Upper lobe of left lung (tissue), 6 donors: ENCODE results near the gene COL23A1. TPM values are rescaled to one million over a fixed set of nuclear protein-coding genes. Genes with fewer than 3 reads are reported as not detected.

Experiments used
- ATAC-seq, 2 donors: fragments of 200-7000 bp; cut with Tn5 transposase; one replicate each; pipeline ENCODE4 v1.9.1; 2022; ENCODE audit warnings: mild to moderate bottlenecking in 2 of 2, moderate library complexity in 2 of 2; ENCODE audit not compliant: low FRiP score in 2 of 2
- DNase-seq, 2 donors: peaks; one replicate each; pipeline ENCODE4 v3.0.0-alpha.2; 2019 to 2020
- H3K27ac ChIP-seq, 4 donors: fragments of 200-600 bp; sonication (generic); one replicate each; pipeline ENCODE4 v1.5.1; 2016 to 2019
- H3K27me3 ChIP-seq, 4 donors: fragments of 200-600 bp; sonication (generic); one replicate each; pipeline ENCODE4 v1.5.1; 2017 to 2019
- H3K36me3 ChIP-seq, 4 donors: fragments of 200-600 bp; sonication (generic); one replicate each; pipeline ENCODE4 v1.5.1; 2016 to 2019
- H3K4me1 ChIP-seq, 4 donors: fragments of 200-600 bp; sonication (generic); one replicate each; pipeline ENCODE4 v1.5.1; 2018 to 2019
- H3K4me3 ChIP-seq, 4 donors: fragments of 200-600 bp; sonication (generic); one replicate each; pipeline ENCODE4 v1.5.1; 2017 to 2019; ENCODE audit warnings: mild to moderate bottlenecking in 2 of 4, moderate library complexity in 1 of 4
- H3K9me3 ChIP-seq, 4 donors: fragments of 200-600 bp; sonication (generic); one replicate each; pipeline ENCODE4 v1.5.1; 2018 to 2019
- EP300 ChIP-seq, 4 donors: sonication (generic); formaldehyde crosslinking; IDR thresholded peaks; one replicate each; pipeline ENCODE4 v1.5.1; 2017; ENCODE audit warnings: antibody characterized with exemption in 4 of 4, control low read depth in 2 of 4
- POLR2A ChIP-seq, 4 donors: fragments of 450-650 bp; IDR thresholded peaks; one replicate each; pipeline ENCODE4 v1.5.1; 2016 to 2017; ENCODE audit warnings: antibody characterized with exemption in 4 of 4, mild to moderate bottlenecking in 2 of 4
- POLR2AphosphoS5 ChIP-seq, 2 donors: sonication (generic); formaldehyde crosslinking; IDR thresholded peaks; one replicate each; pipeline ENCODE4 v1.5.1; 2017; ENCODE audit warnings: antibody characterized with exemption in 2 of 2
- WGBS, 2 donors: methylation state at CpG; one replicate each; pipeline ENCODE4 v1.1.5; 2017 to 2018; 5-methylcytosine and 5-hydroxymethylcytosine counted together
- total RNA-seq, 6 donors: library from RNA; depleted of rRNA in 4 of 6; stranded (reverse); fragments of >200 nt in 4 of 6; gene quantifications; one replicate each; pipeline versions ENCODE4 v1.1.0 to v1.2.1, GENCODE V29; 2016 to 2021
- TF ChIP-seq, protein P1 (sequence below), 6 experiments: fragments of 450-650 bp in 4 of 6; fragments of 200-600 bp in 2 of 6; sonication (generic) in 2 of 6; IDR thresholded peaks; one replicate each; pipeline ENCODE4 v1.5.1; 2016 to 2019; ENCODE audit warnings: antibody characterized with exemption in 6 of 6
- donor health status: DM: no; HTN: no; CAD: no; lungs with moderate emphysema.
- donor health status: DM: no; HTN: yes; CAD: no; lungs with severe emphysema.

COL23A1 gene
- total RNA-seq, 6 donors from 2014 or later = 0.61 to 3.1 (median 1.5) TPM

DNA sequence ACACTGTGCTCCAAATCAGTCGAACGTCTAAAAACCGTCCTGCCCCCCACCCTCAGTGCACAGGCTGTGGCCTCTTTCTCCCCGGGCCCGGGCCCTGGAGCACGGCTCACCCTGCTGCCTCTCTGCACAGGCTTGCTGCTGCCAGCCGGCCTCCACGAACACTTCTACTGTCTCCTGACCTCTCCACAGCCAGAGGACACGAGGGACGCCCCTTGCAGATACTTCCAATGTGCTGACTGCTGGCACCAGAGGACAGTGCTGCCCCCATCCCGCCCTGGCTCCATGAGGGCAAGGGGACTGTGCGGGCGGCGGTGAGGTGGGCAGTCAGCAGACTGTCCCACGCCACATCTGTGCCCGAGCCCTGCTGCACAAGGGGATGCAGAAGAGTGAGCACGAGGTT is 174.8 kb downstream of the COL23A1 start:
- no peak overlapping the region for H3K27ac ChIP-seq
- no peaks in the 10 kb centered on the region for H3K36me3 ChIP-seq
- DNase-seq = peak in 1 of 2 donors; percentile 53
- peaks cover 0 to under 1% (median 0%) of the 10 kb centered on the region in 4 donors for H3K9me3 ChIP-seq
- TF ChIP-seq POLR2AphosphoS5 (IDR thresholded peaks at IDR 0.05) = no peak
- H3K4me1 ChIP-seq = no peaks in the 10 kb centered on the region
- WGBS, 2 donors = 79 to 82% methylated on average over 7 to 15 of the region's 17 CpGs
- no peaks in the 10 kb centered on the region for H3K27me3 ChIP-seq
- ATAC-seq = no peak
- no peak overlapping the region for H3K4me3 ChIP-seq

DNA sequence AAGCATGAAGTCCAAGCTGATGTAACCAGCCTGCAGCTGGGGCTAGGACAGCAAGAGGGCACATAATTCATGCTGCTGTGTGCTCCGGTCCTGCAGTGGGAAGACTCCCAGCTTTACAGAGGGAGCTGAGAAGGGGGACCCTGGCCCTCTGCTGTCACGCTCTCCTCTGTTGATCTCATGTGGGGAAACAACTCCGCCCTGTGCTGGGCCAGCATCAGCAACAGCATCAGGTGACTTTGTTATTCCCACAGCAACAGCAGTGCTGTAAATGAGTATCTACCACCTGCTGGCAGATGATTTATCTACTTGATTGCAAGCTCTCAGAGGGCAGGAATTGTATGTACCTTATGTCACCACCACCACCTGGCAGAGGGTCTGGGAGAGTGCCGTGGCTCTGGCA is 176.2 kb downstream of the COL23A1 start:
- Histone ChIP-seq H3K27ac (no peak overlapping the region), H3K9me3 (peaks cover 0 to 3% (median 0%) of the 10 kb centered on the region in 4 donors), H3K27me3 (no peaks in the 10 kb centered on the region), H3K36me3 (no peaks in the 10 kb centered on the region), H3K4me3 (no peak overlapping the region), H3K4me1 (no peaks in the 10 kb centered on the region)
- TF ChIP-seq POLR2AphosphoS5 (IDR thresholded peaks at IDR 0.05) (no peak), EP300 (IDR thresholded peaks at IDR 0.05) (no peak), POLR2A (IDR thresholded peaks at IDR 0.05) (no peak)
- TF ChIP-seq, protein P1, sequence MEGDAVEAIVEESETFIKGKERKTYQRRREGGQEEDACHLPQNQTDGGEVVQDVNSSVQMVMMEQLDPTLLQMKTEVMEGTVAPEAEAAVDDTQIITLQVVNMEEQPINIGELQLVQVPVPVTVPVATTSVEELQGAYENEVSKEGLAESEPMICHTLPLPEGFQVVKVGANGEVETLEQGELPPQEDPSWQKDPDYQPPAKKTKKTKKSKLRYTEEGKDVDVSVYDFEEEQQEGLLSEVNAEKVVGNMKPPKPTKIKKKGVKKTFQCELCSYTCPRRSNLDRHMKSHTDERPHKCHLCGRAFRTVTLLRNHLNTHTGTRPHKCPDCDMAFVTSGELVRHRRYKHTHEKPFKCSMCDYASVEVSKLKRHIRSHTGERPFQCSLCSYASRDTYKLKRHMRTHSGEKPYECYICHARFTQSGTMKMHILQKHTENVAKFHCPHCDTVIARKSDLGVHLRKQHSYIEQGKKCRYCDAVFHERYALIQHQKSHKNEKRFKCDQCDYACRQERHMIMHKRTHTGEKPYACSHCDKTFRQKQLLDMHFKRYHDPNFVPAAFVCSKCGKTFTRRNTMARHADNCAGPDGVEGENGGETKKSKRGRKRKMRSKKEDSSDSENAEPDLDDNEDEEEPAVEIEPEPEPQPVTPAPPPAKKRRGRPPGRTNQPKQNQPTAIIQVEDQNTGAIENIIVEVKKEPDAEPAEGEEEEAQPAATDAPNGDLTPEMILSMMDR (IDR thresholded peaks at IDR 0.05) = no peak
- ATAC-seq (no peak), DNase-seq (no peak)
- 71 to 86% methylated on average over 3 to 4 of the region's 4 CpGs for WGBS, 2 donors

DNA sequence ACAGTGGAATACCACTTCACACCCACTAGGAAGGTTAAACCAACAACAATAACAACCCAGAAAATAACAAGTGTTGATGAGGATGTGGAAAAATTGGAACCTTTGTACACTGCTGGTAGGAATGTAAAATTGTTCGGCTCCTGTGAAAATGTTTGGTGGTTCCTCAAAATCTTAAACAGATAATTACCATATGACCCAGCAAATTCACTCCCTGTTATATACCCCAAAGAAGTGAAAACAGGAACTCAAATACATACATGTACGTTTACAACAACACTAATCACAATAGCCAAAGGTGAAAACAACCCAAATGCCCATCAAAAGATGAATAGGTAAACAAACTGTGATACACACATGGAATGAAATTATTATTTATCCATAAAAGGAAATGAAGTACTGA is 179.1 kb downstream of the COL23A1 start:
- no peaks in the 10 kb centered on the region for H3K36me3 ChIP-seq
- no peaks in the 10 kb centered on the region for H3K27me3 ChIP-seq
- peaks cover 0 to 3% (median 0%) of the 10 kb centered on the region in 4 donors for H3K9me3 ChIP-seq
- 54 to 57% methylated on average over 2 of the region's 2 CpGs for WGBS, 2 donors
- H3K4me1 ChIP-seq = no peaks in the 10 kb centered on the region
- TF ChIP-seq POLR2AphosphoS5 (IDR thresholded peaks at IDR 0.05) (no peak), EP300 (IDR thresholded peaks at IDR 0.05) (no peak), POLR2A (IDR thresholded peaks at IDR 0.05) (no peak)
- TF ChIP-seq, protein P1 (IDR thresholded peaks at IDR 0.05) = no peak
- H3K27ac ChIP-seq = no peak overlapping the region
- DNase-seq (no peak), ATAC-seq (no peak)
- no peak overlapping the region for H3K4me3 ChIP-seq

DNA sequence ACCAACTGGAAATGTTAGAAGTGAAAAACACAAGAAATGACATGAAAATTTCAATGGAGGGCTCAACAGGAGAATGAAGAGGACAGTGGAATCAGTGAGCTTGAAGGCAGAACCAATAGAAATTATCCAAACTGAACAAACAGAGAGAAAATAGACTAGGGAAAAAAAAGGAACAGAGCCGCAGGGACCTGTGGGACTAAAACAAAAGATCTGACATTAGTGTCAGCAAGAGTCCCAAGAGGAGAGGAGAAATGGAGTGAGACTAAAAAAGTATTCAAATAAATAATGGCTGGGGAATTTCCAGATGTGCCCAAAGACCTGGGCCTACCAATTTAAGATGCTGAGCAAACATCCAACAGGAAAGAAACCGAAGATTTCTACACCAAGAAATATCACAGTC is 182.5 kb downstream of the COL23A1 start:
- Histone ChIP-seq H3K36me3 (no peaks in the 10 kb centered on the region), H3K9me3 (peaks cover 0 to 3% (median 0%) of the 10 kb centered on the region in 4 donors), H3K27me3 (no peaks in the 10 kb centered on the region), H3K4me1 (no peaks in the 10 kb centered on the region), H3K4me3 (no peak overlapping the region), H3K27ac (no peak overlapping the region)
- 66 to 86% methylated on average over 2 of the region's 2 CpGs for WGBS, 2 donors
- no peak for DNase-seq
- no peak for TF ChIP-seq POLR2A (IDR thresholded peaks at IDR 0.05)
- no peak for TF ChIP-seq POLR2AphosphoS5 (IDR thresholded peaks at IDR 0.05)
- no peak for TF ChIP-seq EP300 (IDR thresholded peaks at IDR 0.05)
- TF ChIP-seq, protein P1 (IDR thresholded peaks at IDR 0.05) = no peak
- no peak for ATAC-seq

DNA sequence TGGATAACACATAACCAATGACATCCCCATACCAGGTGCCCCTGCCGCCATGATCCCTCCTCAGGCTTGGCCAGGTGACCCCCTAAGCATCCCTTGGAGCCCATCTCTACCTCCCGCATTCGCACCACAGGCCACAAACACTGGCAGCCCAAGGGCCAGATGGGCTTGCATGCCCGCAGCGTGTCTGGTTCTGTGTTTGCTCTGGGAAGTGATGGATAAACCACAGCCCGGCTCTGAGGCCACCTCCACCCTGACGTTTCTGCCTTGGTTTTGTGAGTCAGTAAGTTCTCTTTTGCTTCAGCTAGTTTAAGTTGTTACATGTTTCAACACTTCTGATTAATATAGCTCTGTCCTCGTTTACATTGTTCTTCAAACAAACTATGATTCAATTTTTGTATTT is 185.2 kb downstream of the COL23A1 start:
- ATAC-seq (no peak), DNase-seq (no peak)
- Histone ChIP-seq H3K4me3 (no peak overlapping the region), H3K36me3 (no peaks in the 10 kb centered on the region), H3K9me3 (no peaks in the 10 kb centered on the region), H3K27ac (no peak overlapping the region), H3K27me3 (no peaks in the 10 kb centered on the region), H3K4me1 (no peaks in the 10 kb centered on the region)
- 62 to 74% methylated on average over 8 of the region's 8 CpGs for WGBS, 2 donors
- TF ChIP-seq, protein P1 (IDR thresholded peaks at IDR 0.05) = no peak
- TF ChIP-seq EP300 (IDR thresholded peaks at IDR 0.05) = no peak
- no peak for TF ChIP-seq POLR2A (IDR thresholded peaks at IDR 0.05)
- no peak for TF ChIP-seq POLR2AphosphoS5 (IDR thresholded peaks at IDR 0.05)
